Measurements from ENCODE around the gene HDAC4. TPM values are rescaled to one million over a fixed set of nuclear protein-coding genes. Genes with fewer than 3 reads are reported as not detected.

The HDAC4 gene
- total RNA-seq, 1 experiment from 2014 or later, result 32.0 TPM

DNA sequence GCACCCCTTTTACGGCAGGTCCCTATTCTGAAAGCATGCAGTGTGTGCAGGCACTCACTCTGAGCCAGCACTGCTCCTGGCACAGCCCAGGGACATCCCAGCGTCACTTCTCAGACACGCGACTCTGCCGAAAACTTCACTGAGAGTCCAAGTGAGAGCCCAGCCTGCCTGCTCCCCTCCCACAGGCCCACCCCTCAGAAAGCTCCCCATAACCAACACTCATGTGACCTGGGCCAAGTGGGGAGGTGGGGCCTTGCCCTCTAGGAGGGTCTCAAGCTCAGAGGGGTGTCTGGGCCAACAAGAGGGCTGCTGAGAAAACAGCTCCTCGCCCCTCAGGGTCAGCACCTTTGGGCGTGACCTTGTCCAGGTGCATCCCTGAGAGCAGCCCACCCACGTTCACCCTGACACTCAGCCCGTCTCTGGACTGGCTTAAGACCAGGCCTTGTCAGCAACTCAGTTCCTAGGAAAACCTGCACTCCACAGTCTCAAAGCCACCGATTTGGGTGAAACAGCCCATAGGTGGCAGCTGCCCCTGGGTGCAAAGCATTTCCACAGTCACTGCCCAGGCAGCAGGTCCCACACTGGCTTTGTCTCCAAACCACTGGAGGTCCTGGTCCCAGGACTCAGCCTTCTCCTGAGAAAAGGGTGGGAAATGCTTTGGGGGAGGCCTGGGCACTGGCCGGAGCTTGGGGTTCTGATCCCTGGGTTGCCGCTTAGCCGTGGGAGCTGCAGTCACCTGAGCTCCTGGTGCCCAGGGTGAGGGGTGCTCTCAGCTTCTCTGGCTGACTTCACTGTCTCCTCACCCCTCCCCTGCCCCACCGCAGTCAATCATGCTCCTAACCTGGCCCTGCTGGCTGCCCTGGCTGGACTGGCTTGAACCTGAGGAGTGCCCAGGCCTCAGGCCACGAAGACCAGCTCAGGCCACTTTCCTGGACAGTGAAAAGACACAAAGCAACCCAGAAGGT, 209.6 kb downstream of the HDAC4 start:
- Mint-ChIP-seq H3K27me3 (ENCODE audit: low read depth) (no peaks in the 10 kb centered on the region; the same call in 1 of the 2 replicates), H3K36me3 (ENCODE audit: insufficient read depth in 1 of 3, low read depth in 3 of 3) (peaks cover 25 to 31% (median 26%) of the 10 kb centered on the region in 3 experiments), H3K27ac (peak overlapping the region in 1 of 3 experiments; percentile 82; a peak in 3 of 7 replicates), H3K4me3 (no peak overlapping the region), H3K9me3 (peaks cover 0 to 4% of the 10 kb centered on the region in 2 experiments; a peak in 2 of 5 replicates), H3K4me1 (peaks cover 3 to 7% of the 10 kb centered on the region in 2 experiments; a peak in 2 of 4 replicates)
- Histone ChIP-seq H3K4me1 (ENCODE audit: insufficient read depth, low read length) (no peaks in the 10 kb centered on the region), H4K8ac (replicated peaks; ENCODE audit: insufficient read length, low read depth, low read length) (no peak overlapping the region), H2BK12ac (ENCODE audit: insufficient read length, low read depth, low read length) (no peak overlapping the region), H2BK120ac (ENCODE audit: low read depth, low read length, poor library complexity, severe bottlenecking) (no peak overlapping the region), H3K27ac (ENCODE audit: insufficient read length, low read depth, low read length) (no peak overlapping the region), H3T11ph (ENCODE audit: low read length) (no peak overlapping the region), H3K4ac (ENCODE audit: low read depth, low read length) (no peak overlapping the region), H4K5ac (ENCODE audit: insufficient read length, low read depth, low read length) (no peak overlapping the region), H2BK20ac (ENCODE audit: low read depth, low read length, poor library complexity, severe bottlenecking) (no peak overlapping the region), H3K56ac (ENCODE audit: insufficient read length, low read depth, low read length) (no peak overlapping the region), H2BK5ac (ENCODE audit: insufficient read length, low read length) (no peak overlapping the region), H3K23ac (ENCODE audit: insufficient read length, low read depth, low read length) (no peak overlapping the region), H2AFZ (ENCODE audit: low read length) (no peak overlapping the region), H2BK15ac (ENCODE audit: low read depth, low read length) (no peak overlapping the region), H3K14ac (ENCODE audit: insufficient read depth, low read length) (peak overlapping the region; percentile 20; the same call in 1 of the 2 replicates), H3K4me2 (ENCODE audit: insufficient read depth, insufficient read length, low read length) (no peak overlapping the region), H3K9me3 (ENCODE audit: control insufficient read depth, low read depth, low read length) (no peaks in the 10 kb centered on the region), H2AK5ac (ENCODE audit: insufficient read length, low read length) (no peak overlapping the region), H4K91ac (ENCODE audit: insufficient read length, low read depth, low read length) (no peak overlapping the region), H3K79me1 (ENCODE audit: insufficient read depth, low read depth, low read length, poor library complexity, severe bottlenecking) (no peaks in the 10 kb centered on the region), H3K27me3 (ENCODE audit: insufficient read depth, low read length) (no peaks in the 10 kb centered on the region), H3K23me2 (ENCODE audit: insufficient read length, low read depth, low read length, poor library complexity, severe bottlenecking) (no peaks in the 10 kb centered on the region), H3K18ac (ENCODE audit: insufficient read length, low read depth, low read length) (no peak overlapping the region), H4K20me1 (ENCODE audit: control insufficient read depth, insufficient read depth, insufficient read length) (no peaks in the 10 kb centered on the region), H3K79me2 (ENCODE audit: insufficient read depth, low read length) (no peaks in the 10 kb centered on the region; the same call in 1 of the 2 replicates), H3K9ac (ENCODE audit: extremely low read depth, insufficient read length, low read length) (no peak overlapping the region)
- TF ChIP-seq, protein P1, sequence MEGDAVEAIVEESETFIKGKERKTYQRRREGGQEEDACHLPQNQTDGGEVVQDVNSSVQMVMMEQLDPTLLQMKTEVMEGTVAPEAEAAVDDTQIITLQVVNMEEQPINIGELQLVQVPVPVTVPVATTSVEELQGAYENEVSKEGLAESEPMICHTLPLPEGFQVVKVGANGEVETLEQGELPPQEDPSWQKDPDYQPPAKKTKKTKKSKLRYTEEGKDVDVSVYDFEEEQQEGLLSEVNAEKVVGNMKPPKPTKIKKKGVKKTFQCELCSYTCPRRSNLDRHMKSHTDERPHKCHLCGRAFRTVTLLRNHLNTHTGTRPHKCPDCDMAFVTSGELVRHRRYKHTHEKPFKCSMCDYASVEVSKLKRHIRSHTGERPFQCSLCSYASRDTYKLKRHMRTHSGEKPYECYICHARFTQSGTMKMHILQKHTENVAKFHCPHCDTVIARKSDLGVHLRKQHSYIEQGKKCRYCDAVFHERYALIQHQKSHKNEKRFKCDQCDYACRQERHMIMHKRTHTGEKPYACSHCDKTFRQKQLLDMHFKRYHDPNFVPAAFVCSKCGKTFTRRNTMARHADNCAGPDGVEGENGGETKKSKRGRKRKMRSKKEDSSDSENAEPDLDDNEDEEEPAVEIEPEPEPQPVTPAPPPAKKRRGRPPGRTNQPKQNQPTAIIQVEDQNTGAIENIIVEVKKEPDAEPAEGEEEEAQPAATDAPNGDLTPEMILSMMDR (conservative IDR thresholded peaks at IDR 0.05), result no peak
- no CpG with 5 or more reads among the region's 15 CpGs for WGBS (ENCODE audit: extremely low coverage, insufficient read length, low lambda C conversion rate)
- peak; percentile 21 for DNase-seq
